KMS-11 (cell line): ENCODE results near the gene PHF3.

ENCODE experiments used
- H2AFZ ChIP-seq: fragments of 200-600 bp; sonication (generic); 2 replicates; pipeline ENCODE4 v1.6.1; 2016; ENCODE audit warnings: antibody characterized with exemption, mixed run types, low read depth
- H3K27ac ChIP-seq: fragments of 200-600 bp; sonication (generic); 2 replicates; pipeline ENCODE4 v1.6.1; 2016; ENCODE audit warnings: mild to moderate bottlenecking, mixed run types
- H3K27me3 ChIP-seq: fragments of 200-600 bp; sonication (generic); 2 replicates; pipeline ENCODE4 v1.6.1; 2017; ENCODE audit warnings: mild to moderate bottlenecking, low read depth, mixed run types, moderate library complexity; ENCODE audit not compliant: insufficient read depth
- H3K36me3 ChIP-seq: fragments of 200-600 bp; sonication (generic); 2 replicates; pipeline ENCODE4 v1.6.1; 2017; ENCODE audit warnings: mild to moderate bottlenecking, mixed run types; ENCODE audit not compliant: insufficient read depth
- H3K4me1 ChIP-seq: fragments of 200-600 bp; sonication (generic); 2 replicates; pipeline ENCODE4 v1.6.1; 2016; ENCODE audit warnings: mild to moderate bottlenecking, low read depth, mixed run types; ENCODE audit not compliant: poor library complexity, severe bottlenecking
- H3K4me2 ChIP-seq: fragments of 200-600 bp; sonication (generic); 2 replicates; pipeline ENCODE4 v1.7.0; 2016; ENCODE audit warnings: mild to moderate bottlenecking, mixed run types
- H3K4me3 ChIP-seq: fragments of 200-600 bp; sonication (generic); IDR thresholded peaks from 2 replicates; pipeline ENCODE4 v1.6.1; 2017; ENCODE audit warnings: low read depth, low read length, mixed read lengths; ENCODE audit not compliant: insufficient read depth
- H3K79me2 ChIP-seq: fragments of 200-600 bp; sonication (generic); 2 replicates; pipeline ENCODE4 v1.6.1; 2016; ENCODE audit warnings: low read depth, mixed run types; ENCODE audit not compliant: insufficient read depth
- H3K9ac ChIP-seq: fragments of 200-600 bp; sonication (generic); 2 replicates; pipeline ENCODE4 v1.6.1; 2016; ENCODE audit warnings: mild to moderate bottlenecking, mixed run types
- H4K20me1 ChIP-seq: fragments of 200-600 bp; sonication (generic); 2 replicates; pipeline ENCODE4 v1.6.1; 2016; ENCODE audit warnings: mild to moderate bottlenecking, mixed run types; ENCODE audit not compliant: insufficient read depth
- TF ChIP-seq, protein P1 (sequence below): fragments of 200-600 bp; sonication (generic); conservative IDR thresholded peaks from 2 replicates; pipeline ENCODE4 v1.6.1; 2017; ENCODE audit warnings: low read depth, mild to moderate bottlenecking, antibody characterized with exemption, low read length, moderate library complexity, mixed read lengths

PHF3 gene

DNA sequence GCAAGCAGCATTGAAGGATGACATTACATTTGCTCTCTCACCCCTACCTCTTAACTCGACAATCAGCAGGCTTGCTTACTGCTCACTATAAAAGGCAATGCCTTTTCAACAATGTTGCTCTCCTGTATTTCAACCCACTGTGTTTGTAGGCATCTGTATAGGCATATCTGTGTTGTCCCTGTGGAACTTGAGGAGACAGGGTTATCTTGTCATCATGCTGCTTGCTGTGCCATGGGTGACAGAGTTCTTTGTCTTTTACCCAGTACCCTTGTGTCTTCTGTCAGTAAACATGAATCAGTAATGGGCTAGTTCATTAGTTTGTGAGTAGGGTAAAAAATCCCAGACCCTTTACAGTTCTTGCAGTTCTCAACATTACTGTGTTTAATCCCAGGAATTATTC is 25.2 kb downstream of the PHF3 start:
- Histone ChIP-seq H3K4me3 (no peak overlapping the region), H3K27me3 (no peaks in the 10 kb centered on the region), H3K36me3 (no peaks in the 10 kb centered on the region), H4K20me1 (peaks cover 10% of the 10 kb centered on the region; the same call in 1 of the 2 replicates), H3K4me1 (peaks cover 19% of the 10 kb centered on the region), H2AFZ (no peak overlapping the region), H3K79me2 (peaks cover 86% of the 10 kb centered on the region), H3K27ac (no peak overlapping the region), H3K9ac (no peak overlapping the region), H3K4me2 (no peak overlapping the region)
- TF ChIP-seq, protein P1, sequence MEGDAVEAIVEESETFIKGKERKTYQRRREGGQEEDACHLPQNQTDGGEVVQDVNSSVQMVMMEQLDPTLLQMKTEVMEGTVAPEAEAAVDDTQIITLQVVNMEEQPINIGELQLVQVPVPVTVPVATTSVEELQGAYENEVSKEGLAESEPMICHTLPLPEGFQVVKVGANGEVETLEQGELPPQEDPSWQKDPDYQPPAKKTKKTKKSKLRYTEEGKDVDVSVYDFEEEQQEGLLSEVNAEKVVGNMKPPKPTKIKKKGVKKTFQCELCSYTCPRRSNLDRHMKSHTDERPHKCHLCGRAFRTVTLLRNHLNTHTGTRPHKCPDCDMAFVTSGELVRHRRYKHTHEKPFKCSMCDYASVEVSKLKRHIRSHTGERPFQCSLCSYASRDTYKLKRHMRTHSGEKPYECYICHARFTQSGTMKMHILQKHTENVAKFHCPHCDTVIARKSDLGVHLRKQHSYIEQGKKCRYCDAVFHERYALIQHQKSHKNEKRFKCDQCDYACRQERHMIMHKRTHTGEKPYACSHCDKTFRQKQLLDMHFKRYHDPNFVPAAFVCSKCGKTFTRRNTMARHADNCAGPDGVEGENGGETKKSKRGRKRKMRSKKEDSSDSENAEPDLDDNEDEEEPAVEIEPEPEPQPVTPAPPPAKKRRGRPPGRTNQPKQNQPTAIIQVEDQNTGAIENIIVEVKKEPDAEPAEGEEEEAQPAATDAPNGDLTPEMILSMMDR: no peak

DNA sequence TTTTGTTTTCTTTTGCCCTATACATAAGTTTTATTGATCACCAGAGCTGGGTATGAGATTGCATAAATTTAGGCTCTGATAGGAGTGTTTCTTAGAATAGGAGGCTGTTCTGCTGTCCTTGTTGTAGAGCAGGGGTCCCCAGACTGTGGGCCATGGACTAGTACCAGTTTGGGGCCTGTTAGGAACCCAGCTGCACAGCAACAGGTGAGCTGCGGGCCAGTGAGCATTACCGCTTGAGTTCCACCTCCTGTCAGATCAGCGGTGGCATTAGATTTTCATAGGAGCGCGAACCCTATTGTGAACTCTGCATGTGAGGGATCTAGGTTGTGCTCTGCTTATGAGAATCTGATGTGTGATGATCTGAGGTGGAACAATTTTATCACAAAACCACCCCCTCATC is 26.2 kb downstream of the PHF3 start:
- no peak overlapping the region for H3K27ac ChIP-seq
- no peaks in the 10 kb centered on the region for H3K36me3 ChIP-seq
- TF ChIP-seq, protein P1: no peak
- H2AFZ ChIP-seq: no peak overlapping the region
- H3K79me2 ChIP-seq: peaks cover 77% of the 10 kb centered on the region
- H3K27me3 ChIP-seq: no peaks in the 10 kb centered on the region
- H4K20me1 ChIP-seq: peaks cover 4% of the 10 kb centered on the region; the same call in 1 of the 2 replicates
- peaks cover 14% of the 10 kb centered on the region for H3K4me1 ChIP-seq
- no peak overlapping the region for H3K4me3 ChIP-seq
- no peak overlapping the region for H3K4me2 ChIP-seq
- no peak overlapping the region for H3K9ac ChIP-seq

DNA sequence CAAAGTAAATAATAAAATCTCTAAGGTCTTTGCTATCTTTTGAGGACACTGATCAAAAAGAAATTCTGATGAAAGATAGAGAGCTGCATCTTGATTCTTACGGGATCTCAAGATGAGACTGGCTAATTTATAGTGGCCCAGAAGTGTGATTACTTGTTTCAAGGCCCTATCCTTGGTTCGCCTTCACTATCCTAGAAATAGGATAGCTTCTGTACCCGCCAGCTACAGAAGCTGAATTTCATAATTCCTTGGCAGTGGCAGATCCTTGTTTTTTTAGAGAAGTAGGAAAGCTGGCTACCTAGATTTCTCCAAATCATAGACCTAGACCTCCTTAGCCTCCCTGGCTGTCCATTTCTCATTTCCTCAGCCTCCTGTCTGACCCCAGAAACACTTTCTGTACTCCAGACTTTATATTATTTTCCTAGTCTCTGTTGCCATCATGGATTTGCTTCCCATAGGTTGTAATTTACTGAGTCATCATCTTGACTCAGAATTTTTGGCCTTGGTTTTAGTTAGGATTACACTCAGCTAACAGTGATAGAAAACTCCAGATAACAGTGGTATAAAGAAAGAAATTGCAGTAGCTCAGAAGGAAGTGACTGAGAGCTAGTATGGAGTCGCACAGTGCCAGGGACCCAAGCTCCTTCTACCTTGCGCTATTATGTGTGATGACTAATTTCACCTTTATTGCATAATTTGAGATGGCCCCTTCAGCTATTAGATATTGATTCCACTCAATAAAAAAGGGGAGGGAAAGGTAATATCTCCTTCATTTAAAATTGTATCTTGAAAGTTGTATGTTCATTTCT is 27.7 kb downstream of the PHF3 start:
- no peak overlapping the region for H3K4me2 ChIP-seq
- no peak overlapping the region for H3K27ac ChIP-seq
- peaks cover 2% of the 10 kb centered on the region; the same call in 1 of the 2 replicates for H4K20me1 ChIP-seq

DNA sequence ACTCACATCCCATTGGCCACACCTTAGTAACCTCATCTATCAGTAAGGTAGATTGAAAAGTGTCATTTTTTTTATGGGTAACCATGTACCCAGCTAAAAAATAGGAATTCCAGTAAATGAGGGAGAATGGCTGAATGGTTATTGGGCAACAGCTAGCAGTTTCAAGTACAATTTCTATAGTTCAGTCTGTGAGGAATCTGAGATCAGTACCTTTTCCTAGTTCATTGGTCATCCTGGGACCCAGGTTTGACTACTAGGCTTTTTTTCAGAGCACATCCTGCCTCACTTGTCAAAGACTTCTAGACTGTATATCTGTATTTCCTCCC is 28.3 kb downstream of the PHF3 start:
- no peak overlapping the region for H2AFZ ChIP-seq
- TF ChIP-seq, protein P1: no peak
- H3K36me3 ChIP-seq: no peaks in the 10 kb centered on the region
- no peak overlapping the region for H3K27ac ChIP-seq
- no peak overlapping the region for H3K9ac ChIP-seq
- no peaks in the 10 kb centered on the region for H3K27me3 ChIP-seq
- H4K20me1 ChIP-seq: no peaks in the 10 kb centered on the region
- H3K4me3 ChIP-seq: no peak overlapping the region
- H3K4me1 ChIP-seq: peaks cover 8% of the 10 kb centered on the region
- H3K79me2 ChIP-seq: peaks cover 71% of the 10 kb centered on the region
- no peak overlapping the region for H3K4me2 ChIP-seq

More for the DNA sequence above, 27.7 kb downstream of the PHF3 start:
- no peak overlapping the region for H3K4me3 ChIP-seq
- TF ChIP-seq, protein P1: no peak
- no peaks in the 10 kb centered on the region for H3K36me3 ChIP-seq
- H3K27me3 ChIP-seq: no peaks in the 10 kb centered on the region
- H3K79me2 ChIP-seq: peaks cover 71% of the 10 kb centered on the region
- no peak overlapping the region for H3K9ac ChIP-seq
- peaks cover 8% of the 10 kb centered on the region for H3K4me1 ChIP-seq
- no peak overlapping the region for H2AFZ ChIP-seq
